HepG2 (cell line): Measurements from ENCODE around the gene DLL3. TPM values are rescaled to one million over a fixed set of nuclear protein-coding genes. Genes with fewer than 3 reads are reported as not detected.

Experiments used
- JDP2 ChIP-seq: sonication (generic); formaldehyde crosslinking; IDR thresholded peaks from 2 replicates; pipeline ENCODE4 v1.8.1; 2022; ENCODE audit warnings: missing genetic modification reagents, borderline replicate concordance
- KMT2B ChIP-seq: IDR thresholded peaks from 2 replicates; pipeline ENCODE4 v1.6.1; 2016; ENCODE audit warnings: missing genetic modification reagents, missing compliant biosample characterization
- MATR3 ChIP-seq: sonication (generic); formaldehyde crosslinking; IDR thresholded peaks from 2 replicates; pipeline ENCODE4 v1.4.0; 2020; ENCODE audit warnings: missing genetic modification reagents
- NR2C2 ChIP-seq: sonication (generic); formaldehyde crosslinking; IDR thresholded peaks from 2 replicates; pipeline ENCODE4 v1.4.0; 2020; ENCODE audit warnings: missing genetic modification reagents, mild to moderate bottlenecking, moderate library complexity, borderline replicate concordance
- RARA ChIP-seq: IDR thresholded peaks from 2 replicates; pipeline ENCODE4 v1.6.1; 2016; ENCODE audit warnings: missing genetic modification reagents, missing compliant biosample characterization
- RFX5 ChIP-seq: IDR thresholded peaks from 2 replicates; pipeline ENCODE4 v1.6.1; 2011; ENCODE audit warnings: low read depth, low read length, improper control_type of control experiment
- SIN3A ChIP-seq: IDR thresholded peaks from 2 replicates; pipeline ENCODE4 v1.6.1; 2011; ENCODE audit warnings: low read depth, mild to moderate bottlenecking, control low read depth, low read length, borderline replicate concordance
- TSC22D2 ChIP-seq: sonication (generic); formaldehyde crosslinking; IDR thresholded peaks from 2 replicates; pipeline ENCODE4 v1.5.1; 2020; ENCODE audit warnings: missing genetic modification reagents, mild to moderate bottlenecking, borderline replicate concordance
- ZBTB7B ChIP-seq: sonication (generic); formaldehyde crosslinking; IDR thresholded peaks from 2 replicates; pipeline ENCODE4 v1.4.0; 2020; ENCODE audit warnings: missing genetic modification reagents
- ZFP90 ChIP-seq: sonication (generic); formaldehyde crosslinking; IDR thresholded peaks from 2 replicates; pipeline ENCODE4 v1.8.0; 2022; ENCODE audit warnings: missing genetic modification reagents, mild to moderate bottlenecking, inconsistent platforms, borderline replicate concordance
- ZNF235 ChIP-seq: sonication (generic); formaldehyde crosslinking; IDR thresholded peaks from 2 replicates; pipeline ENCODE4 v1.8.1; 2023; ENCODE audit warnings: mild to moderate bottlenecking, missing genetic modification reagents, borderline replicate concordance
- ZNF644 ChIP-seq: IDR thresholded peaks from 2 replicates; pipeline ENCODE4 v1.6.1; 2016; ENCODE audit warnings: low read depth
- ZNF678 ChIP-seq: sonication (generic); formaldehyde crosslinking; IDR thresholded peaks from 2 replicates; pipeline ENCODE4 v1.4.0; 2020; ENCODE audit warnings: mild to moderate bottlenecking, missing genetic modification reagents
- ZNF709 ChIP-seq: sonication (generic); formaldehyde crosslinking; IDR thresholded peaks from 2 replicates; pipeline ENCODE4 v1.5.0; 2020; ENCODE audit warnings: mild to moderate bottlenecking, missing genetic modification reagents
- polyA plus RNA-seq, 8 experiments: library from polyadenylated mRNA; depleted of rRNA in 3 of 8; stranded (reverse) in 7 of 8; unstranded in 1 of 8; fragments of >200 nt; fragmentation: Illumina TruSeq in 4 of 8; extraction: Trizol in 4 of 8; gene quantifications; 2 replicates each; pipeline versions ENCODE4 v1.2.1 to v1.2.3, GENCODE V29; 2011 to 2016; ENCODE audit warnings: low read depth in 4 of 8, missing spikeins in 1 of 8, mixed read lengths in 1 of 8; ENCODE audit not compliant: insufficient read depth in 1 of 8
- total RNA-seq, 5 experiments: library from RNA; depleted of rRNA; stranded (reverse); fragments of >200 nt; fragmentation: Illumina TruSeq; extraction: Trizol; gene quantifications; 2 replicates each; pipeline ENCODE4 v1.2.3, GENCODE V29; 2016; ENCODE audit warnings: low read depth in 1 of 5
- TF ChIP-seq, protein P1 (sequence below): sonication (generic); formaldehyde crosslinking; IDR thresholded peaks from 2 replicates; pipeline ENCODE4 v1.5.0; 2020; ENCODE audit warnings: missing genetic modification reagents
- TF ChIP-seq, protein P2 (sequence below), 2 experiments: IDR thresholded peaks; 2 replicates each; pipeline ENCODE4 v1.6.1; 2011 to 2012; ENCODE audit warnings: low read length in 2 of 2, borderline replicate concordance in 1 of 2, low read depth in 1 of 2, mild to moderate bottlenecking in 1 of 2, moderate library complexity in 1 of 2
- TF ChIP-seq, protein P3 (sequence below): sonication (generic); formaldehyde crosslinking; IDR thresholded peaks from 2 replicates; pipeline ENCODE4 v1.8.1; 2023; ENCODE audit warnings: mild to moderate bottlenecking, moderate library complexity, missing genetic modification reagents
- TF ChIP-seq, protein P4 (sequence below): sonication (generic); formaldehyde crosslinking; IDR thresholded peaks from 2 replicates; pipeline ENCODE4 v1.4.0; 2020; ENCODE audit warnings: missing genetic modification reagents
- TF ChIP-seq, protein P5 (sequence below): sonication (generic); formaldehyde crosslinking; IDR thresholded peaks from 2 replicates; pipeline ENCODE4 v1.8.0; 2022; ENCODE audit warnings: mild to moderate bottlenecking, missing genetic modification reagents

The DLL3 gene
- total and polyA plus RNA-seq, 2 of the 13 experiments (the other 11 are each of a cell fraction or from before 2014, with no cell fraction given): 0.35 to 0.55 TPM

DNA sequence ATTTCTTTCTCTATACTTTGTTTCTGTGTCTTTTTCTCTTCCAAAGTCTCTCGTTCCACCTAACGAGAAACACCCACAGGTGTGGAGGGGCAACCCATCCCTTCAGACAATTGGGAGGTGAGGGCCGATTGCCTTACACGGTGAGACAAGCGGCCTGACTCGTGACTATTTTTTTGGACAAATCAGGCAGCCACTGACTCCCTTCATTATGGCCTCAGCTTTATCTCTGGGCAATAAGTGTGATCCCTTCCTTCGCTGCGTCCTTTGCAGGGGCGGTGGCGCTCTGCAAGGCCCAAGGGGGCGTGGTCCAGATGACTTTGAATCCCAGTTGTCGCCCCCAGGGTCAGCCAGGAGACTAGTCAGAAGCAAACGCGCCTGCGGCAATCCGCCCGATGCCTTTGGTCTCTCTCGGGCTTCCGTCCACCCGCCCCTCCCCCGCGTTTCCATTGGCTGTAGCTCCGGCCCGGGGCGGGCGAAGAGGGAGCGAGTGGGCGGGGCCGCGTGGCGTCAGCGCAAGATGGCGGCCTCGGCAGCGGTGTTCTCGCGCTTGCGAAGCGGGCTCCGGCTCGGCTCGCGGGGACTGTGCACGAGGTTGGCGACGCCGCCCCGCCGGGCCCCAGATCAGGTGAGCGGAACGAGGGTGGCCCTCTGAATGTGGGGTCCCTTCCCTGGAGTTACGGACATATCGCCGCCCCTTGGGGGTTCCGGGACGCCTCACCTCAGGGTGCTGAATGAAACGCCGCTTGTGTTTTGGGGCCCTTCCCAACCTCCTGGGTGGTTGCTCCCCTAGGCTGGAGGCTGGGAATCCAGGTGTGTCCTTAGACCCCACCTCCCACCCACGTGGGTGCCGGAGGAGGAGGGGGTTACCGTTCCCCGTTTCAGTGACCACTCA is 18.2 kb upstream of the DLL3 start, which contains the start of gene TIMM50 (continued):
- TF ChIP-seq ZNF678: no peak; the same call in 1 of the 2 replicates
- no peak for TF ChIP-seq ZNF235
- TF ChIP-seq ZNF644: no peak
- TF ChIP-seq, protein P1, sequence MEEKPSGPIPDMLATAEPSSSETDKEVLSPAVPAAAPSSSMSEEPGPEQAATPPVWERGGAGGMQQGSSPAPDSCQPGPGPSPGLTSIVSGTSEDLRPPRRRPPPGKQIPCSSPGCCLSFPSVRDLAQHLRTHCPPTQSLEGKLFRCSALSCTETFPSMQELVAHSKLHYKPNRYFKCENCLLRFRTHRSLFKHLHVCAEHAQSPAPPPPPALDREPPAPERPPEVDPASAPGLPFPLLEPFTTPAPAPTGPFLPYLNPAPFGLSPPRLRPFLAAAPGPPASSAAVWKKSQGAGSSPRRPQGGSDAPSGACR (CRISPR knock-in tag): peak; percentile 76; the same call in 1 of the 2 replicates
- peak; percentile 59; the same call in 1 of the 2 replicates for TF ChIP-seq ZFP90 (CRISPR knock-in tag)
- TF ChIP-seq RFX5: peak; percentile 46; the same call in 1 of the 2 replicates
- TF ChIP-seq, protein P2, sequence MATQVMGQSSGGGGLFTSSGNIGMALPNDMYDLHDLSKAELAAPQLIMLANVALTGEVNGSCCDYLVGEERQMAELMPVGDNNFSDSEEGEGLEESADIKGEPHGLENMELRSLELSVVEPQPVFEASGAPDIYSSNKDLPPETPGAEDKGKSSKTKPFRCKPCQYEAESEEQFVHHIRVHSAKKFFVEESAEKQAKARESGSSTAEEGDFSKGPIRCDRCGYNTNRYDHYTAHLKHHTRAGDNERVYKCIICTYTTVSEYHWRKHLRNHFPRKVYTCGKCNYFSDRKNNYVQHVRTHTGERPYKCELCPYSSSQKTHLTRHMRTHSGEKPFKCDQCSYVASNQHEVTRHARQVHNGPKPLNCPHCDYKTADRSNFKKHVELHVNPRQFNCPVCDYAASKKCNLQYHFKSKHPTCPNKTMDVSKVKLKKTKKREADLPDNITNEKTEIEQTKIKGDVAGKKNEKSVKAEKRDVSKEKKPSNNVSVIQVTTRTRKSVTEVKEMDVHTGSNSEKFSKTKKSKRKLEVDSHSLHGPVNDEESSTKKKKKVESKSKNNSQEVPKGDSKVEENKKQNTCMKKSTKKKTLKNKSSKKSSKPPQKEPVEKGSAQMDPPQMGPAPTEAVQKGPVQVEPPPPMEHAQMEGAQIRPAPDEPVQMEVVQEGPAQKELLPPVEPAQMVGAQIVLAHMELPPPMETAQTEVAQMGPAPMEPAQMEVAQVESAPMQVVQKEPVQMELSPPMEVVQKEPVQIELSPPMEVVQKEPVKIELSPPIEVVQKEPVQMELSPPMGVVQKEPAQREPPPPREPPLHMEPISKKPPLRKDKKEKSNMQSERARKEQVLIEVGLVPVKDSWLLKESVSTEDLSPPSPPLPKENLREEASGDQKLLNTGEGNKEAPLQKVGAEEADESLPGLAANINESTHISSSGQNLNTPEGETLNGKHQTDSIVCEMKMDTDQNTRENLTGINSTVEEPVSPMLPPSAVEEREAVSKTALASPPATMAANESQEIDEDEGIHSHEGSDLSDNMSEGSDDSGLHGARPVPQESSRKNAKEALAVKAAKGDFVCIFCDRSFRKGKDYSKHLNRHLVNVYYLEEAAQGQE (IDR thresholded peaks at IDR 0.05; ENCODE audit: borderline replicate concordance in 1 of 2, low read depth in 1 of 2, low read length in 2 of 2): 0 out of 4 replicates have a peak, but pooled peaks of 1 of the 2 experiments have one; percentile 56
- peak; percentile 18; the same call in 1 of the 2 replicates for TF ChIP-seq RARA (CRISPR knock-in tag)
- TF ChIP-seq NR2C2: peak; percentile 84
- TF ChIP-seq, protein P3, sequence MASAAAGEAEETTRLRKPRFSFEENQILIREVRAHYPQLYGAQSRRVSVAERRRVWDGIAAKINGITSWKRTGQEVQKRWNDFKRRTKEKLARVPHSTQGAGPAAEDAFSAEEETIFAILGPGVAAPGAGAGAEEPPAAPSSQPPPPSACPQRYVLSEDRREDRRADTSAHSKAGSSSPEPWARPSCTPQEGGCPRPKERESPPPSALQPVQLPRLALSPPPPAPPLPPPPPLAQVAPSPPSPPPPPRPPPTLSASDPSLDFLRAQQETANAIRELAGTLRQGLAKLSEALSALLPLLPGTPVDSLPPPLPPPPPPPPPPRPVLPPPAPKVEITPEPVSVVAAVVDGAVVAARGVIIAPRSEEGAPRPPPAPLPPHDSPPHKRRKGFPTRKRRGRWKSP (CRISPR knock-in tag): peak; percentile 92
- TF ChIP-seq MATR3: no peak
- TF ChIP-seq, protein P4, sequence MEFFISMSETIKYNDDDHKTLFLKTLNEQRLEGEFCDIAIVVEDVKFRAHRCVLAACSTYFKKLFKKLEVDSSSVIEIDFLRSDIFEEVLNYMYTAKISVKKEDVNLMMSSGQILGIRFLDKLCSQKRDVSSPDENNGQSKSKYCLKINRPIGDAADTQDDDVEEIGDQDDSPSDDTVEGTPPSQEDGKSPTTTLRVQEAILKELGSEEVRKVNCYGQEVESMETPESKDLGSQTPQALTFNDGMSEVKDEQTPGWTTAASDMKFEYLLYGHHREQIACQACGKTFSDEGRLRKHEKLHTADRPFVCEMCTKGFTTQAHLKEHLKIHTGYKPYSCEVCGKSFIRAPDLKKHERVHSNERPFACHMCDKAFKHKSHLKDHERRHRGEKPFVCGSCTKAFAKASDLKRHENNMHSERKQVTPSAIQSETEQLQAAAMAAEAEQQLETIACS: 0 out of 2 replicates have a peak, but pooled peaks have one; percentile 35
- TF ChIP-seq ZBTB7B (CRISPR knock-in tag): 0 out of 2 replicates have a peak, but pooled peaks have one; percentile 50
- no peak for TF ChIP-seq TSC22D2 (CRISPR knock-in tag)
- no peak for TF ChIP-seq JDP2 (CRISPR knock-in tag)
- TF ChIP-seq ZNF709 (CRISPR knock-in tag): peak; percentile 52; the same call in 1 of the 2 replicates
- TF ChIP-seq SIN3A: peak; percentile 67; the same call in 1 of the 2 replicates
- TF ChIP-seq KMT2B (CRISPR knock-in tag): peak; percentile 84; the same call in 1 of the 2 replicates
- TF ChIP-seq, protein P5, sequence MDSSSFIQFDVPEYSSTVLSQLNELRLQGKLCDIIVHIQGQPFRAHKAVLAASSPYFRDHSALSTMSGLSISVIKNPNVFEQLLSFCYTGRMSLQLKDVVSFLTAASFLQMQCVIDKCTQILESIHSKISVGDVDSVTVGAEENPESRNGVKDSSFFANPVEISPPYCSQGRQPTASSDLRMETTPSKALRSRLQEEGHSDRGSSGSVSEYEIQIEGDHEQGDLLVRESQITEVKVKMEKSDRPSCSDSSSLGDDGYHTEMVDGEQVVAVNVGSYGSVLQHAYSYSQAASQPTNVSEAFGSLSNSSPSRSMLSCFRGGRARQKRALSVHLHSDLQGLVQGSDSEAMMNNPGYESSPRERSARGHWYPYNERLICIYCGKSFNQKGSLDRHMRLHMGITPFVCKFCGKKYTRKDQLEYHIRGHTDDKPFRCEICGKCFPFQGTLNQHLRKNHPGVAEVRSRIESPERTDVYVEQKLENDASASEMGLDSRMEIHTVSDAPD (CRISPR knock-in tag): peak; percentile 21; the same call in 1 of the 2 replicates
